ENCODE results near the gene CCNY.

CCNY gene

GRCh38 chr10:35451151-35452016 lies 115.1 kb downstream of the CCNY start:
- Histone ChIP-seq H3K27me3 (replicated peaks; ENCODE audit: control insufficient read depth, insufficient read depth, low read length) (no peaks in the 10 kb centered on the region), H3K36me3 (ENCODE audit: control insufficient read depth, insufficient read depth, low read length, severe bottlenecking) (no peaks in the 10 kb centered on the region), H3K9ac (ENCODE audit: low read length) (no peak overlapping the region), H3K9me3 (ENCODE audit: control insufficient read depth, low read length) (no peaks in the 10 kb centered on the region), H3K4me3 (ENCODE audit: low read length) (no peak overlapping the region), H3K4me1 (ENCODE audit: control insufficient read depth, insufficient read depth, low read length) (peaks cover 73% of the 10 kb centered on the region)
- DNase-seq (ENCODE audit: low read depth), result no peak

- Histone ChIP-seq H3K9ac (ENCODE audit: low read length) (no peak overlapping the region), H3K4me3 (ENCODE audit: low read length) (no peak overlapping the region), H3K27me3 (replicated peaks; ENCODE audit: control insufficient read depth, insufficient read depth, low read length) (no peaks in the 10 kb centered on the region), H3K36me3 (ENCODE audit: control insufficient read depth, insufficient read depth, low read length, severe bottlenecking) (no peaks in the 10 kb centered on the region), H3K4me1 (ENCODE audit: control insufficient read depth, insufficient read depth, low read length) (peaks cover 66% of the 10 kb centered on the region), H3K9me3 (ENCODE audit: control insufficient read depth, low read length) (no peaks in the 10 kb centered on the region)
- no peak for DNase-seq (ENCODE audit: low read depth)
Observed at GRCh38 chr10:35452171-35452570, 115.9 kb downstream of the CCNY start.

GRCh38 chr10:35452847-35453246 lies 116.5 kb downstream of the CCNY start:
- no peak for DNase-seq (ENCODE audit: low read depth)
- peaks cover 59% of the 10 kb centered on the region for H3K4me1 ChIP-seq (ENCODE audit: control insufficient read depth, insufficient read depth, low read length)

GRCh38 chr10:35453855-35454532 lies 117.7 kb downstream of the CCNY start:
- H3K9me3 ChIP-seq (ENCODE audit: control insufficient read depth, low read length), result no peaks in the 10 kb centered on the region
- H3K27me3 ChIP-seq (replicated peaks; ENCODE audit: control insufficient read depth, insufficient read depth, low read length), result no peaks in the 10 kb centered on the region
- H3K36me3 ChIP-seq (ENCODE audit: control insufficient read depth, insufficient read depth, low read length, severe bottlenecking), result no peaks in the 10 kb centered on the region
- peak; percentile 84 for DNase-seq (ENCODE audit: low read depth)
- peak overlapping the region; percentile 65 for H3K9ac ChIP-seq (ENCODE audit: low read length)
- peak overlapping the region; percentile 75 for H3K4me3 ChIP-seq (ENCODE audit: low read length)
- H3K4me1 ChIP-seq (ENCODE audit: control insufficient read depth, insufficient read depth, low read length), result peaks cover 48% of the 10 kb centered on the region

More at GRCh38 chr10:35452847-35453246, 116.5 kb downstream of the CCNY start:
- Histone ChIP-seq H3K9ac (ENCODE audit: low read length) (no peak overlapping the region), H3K4me3 (ENCODE audit: low read length) (no peak overlapping the region), H3K36me3 (ENCODE audit: control insufficient read depth, insufficient read depth, low read length, severe bottlenecking) (no peaks in the 10 kb centered on the region), H3K27me3 (replicated peaks; ENCODE audit: control insufficient read depth, insufficient read depth, low read length) (no peaks in the 10 kb centered on the region), H3K9me3 (ENCODE audit: control insufficient read depth, low read length) (no peaks in the 10 kb centered on the region)

- no peaks in the 10 kb centered on the region for H3K36me3 ChIP-seq (ENCODE audit: control insufficient read depth, insufficient read depth, low read length, severe bottlenecking)
- DNase-seq (ENCODE audit: low read depth), result no peak
- no peaks in the 10 kb centered on the region for H3K27me3 ChIP-seq (replicated peaks; ENCODE audit: control insufficient read depth, insufficient read depth, low read length)
- H3K4me3 ChIP-seq (ENCODE audit: low read length), result no peak overlapping the region
- no peaks in the 10 kb centered on the region for H3K9me3 ChIP-seq (ENCODE audit: control insufficient read depth, low read length)
- H3K4me1 ChIP-seq (ENCODE audit: control insufficient read depth, insufficient read depth, low read length), result peaks cover 33% of the 10 kb centered on the region
- H3K9ac ChIP-seq (ENCODE audit: low read length), result no peak overlapping the region
Observed at GRCh38 chr10:35456153-35456720, 119.9 kb downstream of the CCNY start.

GRCh38 chr10:35456784-35457183 lies 120.5 kb downstream of the CCNY start:
- H3K4me1 ChIP-seq (ENCODE audit: control insufficient read depth, insufficient read depth, low read length), result peaks cover 28% of the 10 kb centered on the region
- H3K36me3 ChIP-seq (ENCODE audit: control insufficient read depth, insufficient read depth, low read length, severe bottlenecking), result no peaks in the 10 kb centered on the region
- no peaks in the 10 kb centered on the region for H3K9me3 ChIP-seq (ENCODE audit: control insufficient read depth, low read length)
- no peak overlapping the region for H3K9ac ChIP-seq (ENCODE audit: low read length)
- no peak for DNase-seq (ENCODE audit: low read depth)
- no peak overlapping the region for H3K4me3 ChIP-seq (ENCODE audit: low read length)
- H3K27me3 ChIP-seq (replicated peaks; ENCODE audit: control insufficient read depth, insufficient read depth, low read length), result no peaks in the 10 kb centered on the region

GRCh38 chr10:35458500-35459448 lies 122.5 kb downstream of the CCNY start:
- no peaks in the 10 kb centered on the region for H3K27me3 ChIP-seq (replicated peaks; ENCODE audit: control insufficient read depth, insufficient read depth, low read length)
- no peaks in the 10 kb centered on the region for H3K36me3 ChIP-seq (ENCODE audit: control insufficient read depth, insufficient read depth, low read length, severe bottlenecking)
- no peak overlapping the region for H3K9ac ChIP-seq (ENCODE audit: low read length)
- no peak overlapping the region for H3K4me3 ChIP-seq (ENCODE audit: low read length)
- peaks cover 19% of the 10 kb centered on the region for H3K4me1 ChIP-seq (ENCODE audit: control insufficient read depth, insufficient read depth, low read length)
- no peaks in the 10 kb centered on the region for H3K9me3 ChIP-seq (ENCODE audit: control insufficient read depth, low read length)
- no peak for DNase-seq (ENCODE audit: low read depth)

GRCh38 chr10:35459449-35459847 lies 123.1 kb downstream of the CCNY start:
- H3K4me3 ChIP-seq (ENCODE audit: low read length), result no peak overlapping the region
- H3K27me3 ChIP-seq (replicated peaks; ENCODE audit: control insufficient read depth, insufficient read depth, low read length), result no peaks in the 10 kb centered on the region
- no peak overlapping the region for H3K9ac ChIP-seq (ENCODE audit: low read length)
- peaks cover 20% of the 10 kb centered on the region for H3K4me1 ChIP-seq (ENCODE audit: control insufficient read depth, insufficient read depth, low read length)
- no peaks in the 10 kb centered on the region for H3K9me3 ChIP-seq (ENCODE audit: control insufficient read depth, low read length)
- H3K36me3 ChIP-seq (ENCODE audit: control insufficient read depth, insufficient read depth, low read length, severe bottlenecking), result no peaks in the 10 kb centered on the region
- no peak for DNase-seq (ENCODE audit: low read depth)

- no peak overlapping the region for H3K9ac ChIP-seq (ENCODE audit: low read length)
- no peak for DNase-seq (ENCODE audit: low read depth)
- no peak overlapping the region for H3K4me3 ChIP-seq (ENCODE audit: low read length)
- H3K9me3 ChIP-seq (ENCODE audit: control insufficient read depth, low read length), result no peaks in the 10 kb centered on the region
- H3K36me3 ChIP-seq (ENCODE audit: control insufficient read depth, insufficient read depth, low read length, severe bottlenecking), result no peaks in the 10 kb centered on the region
- no peaks in the 10 kb centered on the region for H3K27me3 ChIP-seq (replicated peaks; ENCODE audit: control insufficient read depth, insufficient read depth, low read length)
- peaks cover 23% of the 10 kb centered on the region for H3K4me1 ChIP-seq (ENCODE audit: control insufficient read depth, insufficient read depth, low read length)
Observed at GRCh38 chr10:35460852-35461460, 124.6 kb downstream of the CCNY start.

- no peak for DNase-seq (ENCODE audit: low read depth)
- no peak overlapping the region for H3K9ac ChIP-seq (ENCODE audit: low read length)
- H3K4me1 ChIP-seq (ENCODE audit: control insufficient read depth, insufficient read depth, low read length), result peaks cover 23% of the 10 kb centered on the region
- no peaks in the 10 kb centered on the region for H3K36me3 ChIP-seq (ENCODE audit: control insufficient read depth, insufficient read depth, low read length, severe bottlenecking)
- no peaks in the 10 kb centered on the region for H3K9me3 ChIP-seq (ENCODE audit: control insufficient read depth, low read length)
- H3K27me3 ChIP-seq (replicated peaks; ENCODE audit: control insufficient read depth, insufficient read depth, low read length), result no peaks in the 10 kb centered on the region
- no peak overlapping the region for H3K4me3 ChIP-seq (ENCODE audit: low read length)
Observed at GRCh38 chr10:35462491-35462934, 126.2 kb downstream of the CCNY start.
